ENCODE measurements around the gene ENO1.
"Not testable (repeated sequence)": the region's sequence is repeated elsewhere in the genome, so short reads cannot be mapped to it uniquely, and the experiment has no call there.

The ENO1 gene

GRCh38 chr1:8896775-8897174 lies 18.3 kb upstream of the ENO1 start:
- DNase-seq (ENCODE audit: low read depth): not testable (repeated sequence)

GRCh38 chr1:8892026-8892425 lies 13.5 kb upstream of the ENO1 start:
- DNase-seq (ENCODE audit: low read depth): no peak

DNA sequence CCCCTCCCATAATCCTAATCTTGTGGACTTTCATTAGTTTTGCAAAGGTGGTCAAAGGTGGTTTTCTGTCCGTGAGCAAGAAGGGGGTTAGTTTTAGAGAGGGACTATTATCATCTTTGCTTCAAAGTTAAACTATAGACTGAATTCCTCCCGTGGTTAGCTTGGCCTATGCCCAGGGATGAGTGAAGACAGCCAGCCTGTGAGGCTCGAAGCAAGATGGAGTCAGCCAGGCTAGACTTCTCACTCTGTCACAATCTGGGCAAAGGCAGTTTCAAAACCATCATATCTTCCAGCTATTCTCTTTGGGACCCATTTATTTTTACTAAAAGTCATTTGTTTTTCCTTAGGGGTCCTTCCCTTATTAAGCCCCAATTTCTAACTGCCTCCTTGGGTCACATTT lies 12.9 kb upstream of the ENO1 start:
- DNase-seq (ENCODE audit: low read depth): no peak

DNA sequence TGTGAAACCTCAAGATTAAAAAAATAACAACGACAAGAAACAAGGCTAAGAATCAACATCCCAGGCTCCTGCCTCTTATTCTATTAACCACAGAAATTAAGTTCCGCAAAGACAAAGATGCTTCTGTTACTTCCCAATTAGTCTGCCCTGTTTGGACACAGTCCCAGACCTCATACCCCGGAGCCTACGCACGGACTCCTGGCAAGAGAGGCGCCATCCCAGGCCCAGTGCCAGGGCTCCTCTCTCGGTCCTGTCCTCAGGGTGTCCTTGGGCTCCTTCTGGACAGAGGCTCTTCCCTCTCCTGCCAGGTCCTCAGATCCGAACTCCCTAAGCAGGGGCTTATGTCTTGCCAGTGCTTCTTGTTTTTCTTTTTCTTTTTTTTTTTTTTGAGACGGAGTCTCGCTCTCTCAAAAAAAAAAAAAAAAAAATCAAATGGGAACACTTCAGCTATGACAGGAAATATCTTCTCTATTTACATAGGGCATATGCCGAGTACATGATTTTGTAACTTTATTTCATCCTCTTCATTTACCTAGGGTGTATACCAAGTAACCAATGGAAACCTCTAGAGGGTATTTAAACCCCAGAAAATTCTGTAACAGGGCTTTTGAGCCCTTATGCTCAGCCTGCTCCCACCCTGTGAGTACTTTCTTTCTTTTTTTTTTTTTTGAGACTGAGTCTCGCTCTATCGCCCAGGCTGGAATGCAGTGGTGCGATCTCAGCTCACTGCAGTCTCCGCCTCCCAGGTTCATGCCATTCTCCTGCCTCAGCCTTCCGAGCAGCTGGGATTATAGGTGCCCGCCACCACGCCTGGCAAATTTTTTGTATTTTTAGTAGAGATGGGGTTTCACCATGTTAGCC lies 11.7 kb upstream of the ENO1 start:
- no peak for DNase-seq (ENCODE audit: low read depth)

GRCh38 chr1:8889103-8889846 lies 10.8 kb upstream of the ENO1 start:
- no peak for DNase-seq (ENCODE audit: low read depth)

GRCh38 chr1:8886589-8886988 lies 8.1 kb upstream of the ENO1 start:
- DNase-seq (ENCODE audit: low read depth): no peak

DNA sequence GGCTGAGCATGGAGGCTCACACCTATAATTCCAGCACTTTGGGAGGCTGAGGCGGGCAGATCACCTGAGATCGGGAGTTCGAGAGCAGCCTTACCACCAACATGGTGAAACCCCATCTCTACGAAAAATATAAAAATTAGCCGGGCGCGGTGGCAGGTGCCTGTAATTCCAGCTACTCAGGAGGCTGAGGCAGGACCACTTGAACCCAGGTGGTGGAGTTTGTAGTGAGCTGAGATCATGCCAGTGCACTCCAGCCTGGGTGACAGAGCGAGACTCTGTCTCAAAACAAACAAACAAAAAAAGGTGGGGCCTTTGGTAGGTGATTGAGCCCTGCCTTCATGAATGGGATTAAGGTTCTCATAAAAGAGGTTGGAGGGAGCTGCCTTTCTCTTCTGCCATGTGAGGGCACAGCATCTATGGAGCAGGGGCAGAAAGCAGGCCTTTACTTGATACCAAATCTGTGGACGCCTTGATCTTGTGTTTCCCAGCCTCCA lies 7.6 kb upstream of the ENO1 start:
- DNase-seq (ENCODE audit: low read depth): not testable (repeated sequence)

DNA sequence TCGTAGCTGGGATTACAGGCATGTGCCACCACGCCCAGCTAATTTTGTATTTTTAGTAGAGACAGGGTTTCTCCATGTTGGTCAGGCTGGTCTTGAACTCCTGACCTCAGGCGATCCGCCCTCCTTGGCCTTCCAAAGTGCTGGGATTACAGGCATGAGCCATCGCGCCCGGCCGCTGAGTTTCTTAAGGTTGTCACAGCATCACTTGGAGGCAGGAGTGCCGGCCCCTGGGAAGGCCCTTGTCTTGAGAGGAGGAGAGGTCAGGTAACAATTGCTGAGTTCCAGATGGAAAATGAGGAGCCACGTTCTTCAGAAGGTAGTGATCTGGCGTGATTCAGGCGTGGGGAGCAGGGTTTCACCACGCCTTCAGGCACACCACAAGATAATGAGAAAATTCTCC lies 5.6 kb upstream of the ENO1 start:
- DNase-seq (ENCODE audit: low read depth): not testable (repeated sequence)

GRCh38 chr1:8883491-8883890 lies 5.0 kb upstream of the ENO1 start:
- no peak for DNase-seq (ENCODE audit: low read depth)

DNA sequence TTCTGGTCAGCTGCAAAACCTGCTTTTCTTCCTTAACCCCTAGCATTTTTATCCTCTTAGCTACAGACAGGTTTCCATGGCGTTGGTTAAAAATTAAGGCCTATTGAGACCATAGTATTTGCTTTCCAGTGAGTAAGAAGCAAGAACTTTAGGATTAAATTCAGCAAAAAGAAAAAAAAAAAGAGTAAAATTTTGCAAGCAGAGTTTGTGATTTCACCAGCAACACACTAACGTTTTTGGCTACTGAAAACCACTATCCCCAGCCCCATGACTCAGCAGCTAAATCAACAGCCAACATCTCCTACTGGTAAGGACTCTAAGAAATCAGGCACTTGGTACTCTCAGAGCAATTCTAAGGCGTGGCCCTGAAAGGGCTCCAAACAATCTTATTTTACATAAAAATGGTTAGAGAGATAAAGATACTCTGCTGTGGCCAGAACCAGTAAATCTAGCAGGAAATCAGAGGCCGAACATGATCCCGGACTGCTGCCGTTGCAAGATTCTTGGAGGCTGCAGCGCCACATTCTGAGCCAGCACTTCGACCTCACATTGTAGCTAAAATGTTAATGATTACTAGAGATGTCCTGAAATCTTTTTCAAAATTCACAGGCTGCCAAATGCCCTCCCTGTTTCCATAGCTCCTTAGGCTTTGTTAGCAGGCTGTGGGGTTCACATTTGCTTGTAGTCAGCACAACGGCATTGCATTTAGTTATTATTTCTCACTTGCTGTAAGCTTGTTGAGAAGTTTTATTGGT lies 1.6 kb upstream of the ENO1 start:
- peak; percentile 28 for DNase-seq (ENCODE audit: low read depth)

DNA sequence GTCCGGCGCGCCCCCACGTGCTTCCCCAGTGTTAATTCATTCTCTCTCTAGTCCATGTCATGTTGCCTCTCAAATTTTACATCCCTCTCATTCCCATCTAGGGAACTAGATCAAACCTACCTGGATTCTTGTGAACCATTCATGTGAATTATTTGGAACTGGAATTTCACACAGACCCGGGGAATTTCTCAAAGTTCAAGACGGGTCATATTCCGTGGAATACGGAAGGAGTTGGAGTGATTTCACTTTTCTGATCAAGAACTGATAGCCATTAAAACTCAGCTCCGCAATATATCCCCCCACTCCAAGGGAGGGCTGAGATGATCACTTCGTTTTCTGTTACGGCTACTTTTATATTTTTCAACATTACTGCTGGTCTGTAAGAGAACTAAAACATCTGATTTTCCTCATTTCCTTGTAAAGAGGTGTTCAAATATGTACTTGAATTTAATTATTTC lies 1.0 kb upstream of the ENO1 start:
- DNase-seq (ENCODE audit: low read depth): no peak

GRCh38 chr1:8878698-8879463 lies 395 bp upstream of the ENO1 start:
- DNase-seq (ENCODE audit: low read depth): peak; percentile 99

GRCh38 chr1:8876087-8876486 lies 2.4 kb downstream of the ENO1 start:
- DNase-seq (ENCODE audit: low read depth): no peak

GRCh38 chr1:8875216-8875861 lies 3.1 kb downstream of the ENO1 start:
- DNase-seq (ENCODE audit: low read depth): no peak

DNA sequence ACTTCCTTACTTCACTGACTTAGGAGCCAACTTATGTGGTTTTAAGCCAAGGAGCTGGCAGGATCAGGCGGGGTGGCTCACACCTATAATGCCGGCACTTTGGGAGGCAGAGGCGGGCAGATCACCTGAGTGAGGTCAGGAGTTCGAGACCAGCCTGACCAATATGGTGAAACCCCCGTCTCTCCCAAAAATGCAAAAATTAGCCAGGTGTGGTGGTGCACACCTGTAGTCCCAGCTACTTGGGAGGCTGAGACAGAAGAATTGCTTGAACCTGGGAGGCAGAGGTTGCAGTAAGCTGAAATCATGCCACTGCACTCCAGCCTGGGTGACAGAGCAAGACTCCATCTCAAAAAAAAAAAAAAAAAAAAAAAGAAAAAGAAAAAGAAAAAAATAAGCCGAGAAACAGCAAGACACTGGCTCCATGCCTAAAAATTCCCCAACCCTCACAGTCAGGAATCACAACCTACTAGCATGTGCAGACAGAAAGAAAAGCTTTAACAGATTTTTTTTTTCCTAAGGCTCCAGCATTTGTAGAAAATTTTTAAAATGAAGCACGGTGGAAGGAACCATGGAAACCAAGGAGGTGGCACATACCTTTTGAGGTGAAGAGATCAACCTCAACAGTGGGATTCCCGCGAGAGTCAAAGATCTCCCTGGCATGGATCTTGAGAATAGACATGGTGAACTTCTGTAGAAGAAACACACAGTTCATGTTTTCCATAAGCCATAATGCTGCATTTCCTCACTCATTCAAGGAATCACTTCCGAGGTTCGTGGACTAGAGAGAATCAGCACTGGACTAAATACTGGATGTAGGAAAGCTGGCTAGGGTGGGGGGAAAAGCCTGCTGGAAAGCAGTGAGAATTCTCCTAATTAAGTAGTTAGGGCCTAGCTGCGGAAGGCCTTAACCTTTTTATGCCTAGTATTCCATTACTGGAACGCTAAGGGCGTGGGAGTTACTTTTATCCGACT lies 4.0 kb downstream of the ENO1 start:
- no peak for DNase-seq (ENCODE audit: low read depth)

GRCh38 chr1:8873506-8874229 lies 4.8 kb downstream of the ENO1 start:
- peak; percentile 73 for DNase-seq (ENCODE audit: low read depth)

GRCh38 chr1:8873001-8873400 lies 5.5 kb downstream of the ENO1 start:
- no peak for DNase-seq (ENCODE audit: low read depth)

GRCh38 chr1:8871965-8872399 lies 6.5 kb downstream of the ENO1 start:
- DNase-seq (ENCODE audit: low read depth): no peak

DNA sequence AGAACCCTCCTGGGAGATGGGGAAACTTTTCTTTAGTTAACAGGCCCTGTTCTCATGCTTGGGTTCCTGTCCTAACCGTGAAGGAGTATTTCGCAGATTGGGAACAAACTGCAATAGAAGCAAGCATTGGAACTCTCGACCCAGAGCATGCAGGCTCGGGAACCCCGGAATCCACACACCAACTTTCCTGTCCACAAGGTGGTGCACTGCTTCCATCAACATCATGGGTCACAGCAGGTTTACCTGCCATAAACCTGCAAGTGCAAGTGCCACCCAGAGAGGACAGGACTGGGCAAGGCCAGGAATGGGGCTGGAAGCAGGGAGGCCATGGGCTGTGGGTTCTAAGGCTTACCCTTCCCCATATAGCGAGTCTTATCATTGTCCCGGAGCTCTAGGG lies 6.9 kb downstream of the ENO1 start:
- DNase-seq (ENCODE audit: low read depth): no peak

Data from activated T-helper 9 cell treated with anti-CD3 and anti-CD28 coated beads, Interleukin-2, amount 50 U/mL, for 16 hours (primary cell).